HEK293 (cell line): ENCODE data around the gene DOK5.

ENCODE experiments used
- CTCF ChIP-seq: fragments of 450-650 bp; formaldehyde crosslinking; IDR thresholded peaks from 2 replicates; pipeline ENCODE4 v1.5.1; 2016; ENCODE audit warnings: missing biosample characterization, missing genetic modification characterization
- ZBTB1 ChIP-seq: fragments of 450-650 bp; formaldehyde crosslinking; IDR thresholded peaks from 2 replicates; pipeline ENCODE4 v1.5.1; 2016; ENCODE audit warnings: missing biosample characterization, missing genetic modification characterization
- ZBTB20 ChIP-seq: fragments of 450-650 bp; formaldehyde crosslinking; IDR thresholded peaks from 2 replicates; pipeline ENCODE4 v1.5.1; 2016; ENCODE audit warnings: missing biosample characterization, missing genetic modification characterization
- ZNF510 ChIP-seq: fragments of 450-650 bp; formaldehyde crosslinking; IDR thresholded peaks from 2 replicates; pipeline ENCODE4 v1.5.1; 2018; ENCODE audit warnings: mild to moderate bottlenecking, missing genetic modification characterization, missing biosample characterization; ENCODE audit not compliant: insufficient replicate concordance
- ZNF561 ChIP-seq: fragments of 450-650 bp; IDR thresholded peaks from 2 replicates; pipeline ENCODE4 v1.5.1; 2018; ENCODE audit warnings: missing biosample characterization, missing genetic modification characterization, borderline replicate concordance
- ZNF677 ChIP-seq: fragments of 450-650 bp; IDR thresholded peaks from 2 replicates; pipeline ENCODE4 v1.5.0; 2018; ENCODE audit warnings: missing biosample characterization, mild to moderate bottlenecking, missing genetic modification characterization, moderate library complexity

DNA sequence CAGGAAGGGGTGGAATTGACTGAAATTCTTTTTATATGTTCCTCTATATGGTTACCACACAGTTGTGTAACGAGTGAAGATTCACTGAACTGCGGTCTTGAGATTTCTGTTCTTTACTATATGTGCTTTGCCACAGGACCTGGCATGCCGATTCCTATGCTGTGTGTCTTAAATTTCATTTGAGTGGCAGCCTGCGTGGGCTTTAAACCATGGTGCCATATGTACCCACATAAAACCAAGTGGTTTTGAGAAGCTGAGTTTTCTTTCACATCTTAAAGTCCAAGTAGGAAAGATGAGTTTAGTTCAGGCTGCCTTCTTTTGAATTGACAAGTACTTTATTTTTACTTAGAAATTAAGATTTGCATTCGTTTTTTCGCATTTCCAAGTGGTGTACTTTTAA, 101.1 kb downstream of the DOK5 start:
- TF ChIP-seq ZNF677 (tag by site-specific recombination) (no peak), ZNF510 (tag by site-specific recombination) (no peak), ZBTB1 (tag by site-specific recombination) (no peak), CTCF (no peak), ZNF561 (tag by site-specific recombination) (no peak), ZBTB20 (tag by site-specific recombination) (no peak)
